ENCODE measurements around the gene SETD1A.

The SETD1A gene

GRCh38 chr16:30984669-30985400 lies 27.3 kb downstream of the SETD1A start, which contains the start of gene HSD3B7:
TSS of gene HSD3B7 (plus strand) at chr16:30985207. CDS start at chr16:30985659, 452 bp downstream.
- peak within 1 kb of the TSS; percentile 9 for H4K91ac ChIP-seq (ENCODE audit: low read depth, low read length)
- no peaks in the 10 kb centered on the region for H3K27me3 ChIP-seq (ENCODE audit: insufficient read depth, low read length)
- no peaks in the 10 kb centered on the region for H3K79me2 ChIP-seq (ENCODE audit: control insufficient read depth, insufficient read depth, low read length, poor library complexity)
- H2BK120ac ChIP-seq (ENCODE audit: insufficient read depth, low read length, poor library complexity): no peak within 1 kb of the TSS
- H3K14ac ChIP-seq (ENCODE audit: low read length): no peak within 1 kb of the TSS
- H2BK5ac ChIP-seq (ENCODE audit: low read depth, low read length, poor library complexity): no peak within 1 kb of the TSS
- peak; percentile 68 to 89 for DNase-seq
- no CpG with 5 or more reads among the region's 24 CpGs for WGBS (ENCODE audit: extremely low coverage, insufficient coverage, insufficient read length)
- no peak within 1 kb of the TSS for H3K4ac ChIP-seq (ENCODE audit: low read depth, low read length)
- H2AK5ac ChIP-seq (ENCODE audit: low read length): no peak within 1 kb of the TSS
- H3K9ac ChIP-seq (ENCODE audit: low read length): no peak within 1 kb of the TSS
- H2AFZ ChIP-seq (ENCODE audit: insufficient read depth, low read length, poor library complexity): no peak within 1 kb of the TSS
- peaks cover 2% of the 10 kb centered on the region for H3K9me3 ChIP-seq (ENCODE audit: insufficient read depth, low read depth, low read length)
- H3K4me1 ChIP-seq (ENCODE audit: control insufficient read depth in 1 of 2, insufficient read depth in 2 of 2, low read length in 2 of 2): no peaks in the 10 kb centered on the region
- no peak within 1 kb of the TSS for H4K12ac ChIP-seq (ENCODE audit: low read depth, low read length)
- H2BK12ac ChIP-seq (ENCODE audit: low read length): no peak within 1 kb of the TSS
- peaks cover 43 to 49% of the 10 kb centered on the region in 2 experiments for H3K36me3 ChIP-seq (ENCODE audit: control insufficient read depth in 1 of 2, insufficient read depth in 2 of 2, low read length in 2 of 2)
- no peaks in the 10 kb centered on the region for H3K79me1 ChIP-seq (ENCODE audit: low read length)
- no peak within 1 kb of the TSS for H3K27ac ChIP-seq (ENCODE audit: low read depth, low read length)
- no peak within 1 kb of the TSS for H3K4me3 ChIP-seq (ENCODE audit: low read depth, low read length)
- peak within 1 kb of the TSS; percentile 26 for H3K4me2 ChIP-seq (ENCODE audit: low read length)
- H4K8ac ChIP-seq (ENCODE audit: low read depth, low read length): peak within 1 kb of the TSS; percentile 47
- no peak within 1 kb of the TSS for H3K23ac ChIP-seq (ENCODE audit: low read length)
- H3K18ac ChIP-seq (ENCODE audit: low read length): no peak within 1 kb of the TSS

GRCh38 chr16:30985401-30986128 lies 28.0 kb downstream of the SETD1A start:
- Histone ChIP-seq H4K12ac (ENCODE audit: low read depth, low read length) (no peak overlapping the region), H3K36me3 (ENCODE audit: control insufficient read depth in 1 of 2, insufficient read depth in 2 of 2, low read length in 2 of 2) (peaks cover 36 to 42% of the 10 kb centered on the region in 2 experiments), H3K9ac (ENCODE audit: low read length) (no peak overlapping the region), H3K27me3 (ENCODE audit: insufficient read depth, low read length) (no peaks in the 10 kb centered on the region), H3K4me2 (ENCODE audit: low read length) (peak overlapping the region; percentile 26), H2AK5ac (ENCODE audit: low read length) (no peak overlapping the region), H3K4ac (ENCODE audit: low read depth, low read length) (no peak overlapping the region), H4K8ac (ENCODE audit: low read depth, low read length) (peak overlapping the region; percentile 47), H3K23ac (ENCODE audit: low read length) (no peak overlapping the region), H2BK12ac (ENCODE audit: low read length) (no peak overlapping the region), H3K4me3 (ENCODE audit: low read depth, low read length) (no peak overlapping the region), H2AFZ (ENCODE audit: insufficient read depth, low read length, poor library complexity) (no peak overlapping the region), H4K91ac (ENCODE audit: low read depth, low read length) (peak overlapping the region; percentile 9), H3K79me2 (ENCODE audit: control insufficient read depth, insufficient read depth, low read length, poor library complexity) (no peaks in the 10 kb centered on the region), H3K79me1 (ENCODE audit: low read length) (no peaks in the 10 kb centered on the region), H2BK5ac (ENCODE audit: low read depth, low read length, poor library complexity) (no peak overlapping the region), H2BK120ac (ENCODE audit: insufficient read depth, low read length, poor library complexity) (no peak overlapping the region), H3K4me1 (ENCODE audit: control insufficient read depth in 1 of 2, insufficient read depth in 2 of 2, low read length in 2 of 2) (no peaks in the 10 kb centered on the region), H3K9me3 (ENCODE audit: insufficient read depth, low read depth, low read length) (peaks cover 4% of the 10 kb centered on the region), H3K18ac (ENCODE audit: low read length) (no peak overlapping the region), H3K14ac (ENCODE audit: low read length) (no peak overlapping the region), H3K27ac (ENCODE audit: low read depth, low read length) (no peak overlapping the region)
- WGBS (ENCODE audit: extremely low coverage, insufficient coverage, insufficient read length): no CpG with 5 or more reads among the region's 20 CpGs
- DNase-seq: peak; percentile 49 to 64

- Histone ChIP-seq H4K12ac (ENCODE audit: low read depth, low read length) (no peak overlapping the region), H3K9me3 (ENCODE audit: insufficient read depth, low read depth, low read length) (peaks cover 4% of the 10 kb centered on the region), H3K23ac (ENCODE audit: low read length) (no peak overlapping the region), H3K79me1 (ENCODE audit: low read length) (no peaks in the 10 kb centered on the region), H2BK120ac (ENCODE audit: insufficient read depth, low read length, poor library complexity) (no peak overlapping the region), H3K9ac (ENCODE audit: low read length) (no peak overlapping the region), H4K91ac (ENCODE audit: low read depth, low read length) (no peak overlapping the region), H3K27ac (ENCODE audit: low read depth, low read length) (no peak overlapping the region), H3K18ac (ENCODE audit: low read length) (no peak overlapping the region), H4K8ac (ENCODE audit: low read depth, low read length) (no peak overlapping the region), H3K79me2 (ENCODE audit: control insufficient read depth, insufficient read depth, low read length, poor library complexity) (no peaks in the 10 kb centered on the region), H3K4me3 (ENCODE audit: low read depth, low read length) (no peak overlapping the region), H3K4me2 (ENCODE audit: low read length) (no peak overlapping the region), H3K4ac (ENCODE audit: low read depth, low read length) (no peak overlapping the region), H2BK12ac (ENCODE audit: low read length) (no peak overlapping the region), H2AFZ (ENCODE audit: insufficient read depth, low read length, poor library complexity) (no peak overlapping the region), H2BK5ac (ENCODE audit: low read depth, low read length, poor library complexity) (no peak overlapping the region), H3K4me1 (ENCODE audit: control insufficient read depth in 1 of 2, insufficient read depth in 2 of 2, low read length in 2 of 2) (no peaks in the 10 kb centered on the region), H2AK5ac (ENCODE audit: low read length) (no peak overlapping the region), H3K27me3 (ENCODE audit: insufficient read depth, low read length) (no peaks in the 10 kb centered on the region), H3K14ac (ENCODE audit: low read length) (no peak overlapping the region), H3K36me3 (ENCODE audit: control insufficient read depth in 1 of 2, insufficient read depth in 2 of 2, low read length in 2 of 2) (peaks cover 30 to 35% of the 10 kb centered on the region in 2 experiments)
- no CpG with 5 or more reads among the region's 29 CpGs for WGBS (ENCODE audit: extremely low coverage, insufficient coverage, insufficient read length)
- DNase-seq: no peak
Observed at GRCh38 chr16:30986129-30986991, 28.8 kb downstream of the SETD1A start.

GRCh38 chr16:30987581-30988190 lies 30.1 kb downstream of the SETD1A start:
- peaks cover 20 to 24% of the 10 kb centered on the region in 2 experiments for H3K36me3 ChIP-seq (ENCODE audit: control insufficient read depth in 1 of 2, insufficient read depth in 2 of 2, low read length in 2 of 2)
- H3K4me2 ChIP-seq (ENCODE audit: low read length): no peak overlapping the region
- H3K9me3 ChIP-seq (ENCODE audit: insufficient read depth, low read depth, low read length): peaks cover 5% of the 10 kb centered on the region
- no peak overlapping the region for H3K27ac ChIP-seq (ENCODE audit: low read depth, low read length)
- no peaks in the 10 kb centered on the region for H3K79me2 ChIP-seq (ENCODE audit: control insufficient read depth, insufficient read depth, low read length, poor library complexity)
- H3K18ac ChIP-seq (ENCODE audit: low read length): no peak overlapping the region
- no peak overlapping the region for H2AFZ ChIP-seq (ENCODE audit: insufficient read depth, low read length, poor library complexity)
- no peaks in the 10 kb centered on the region for H3K27me3 ChIP-seq (ENCODE audit: insufficient read depth, low read length)
- H4K8ac ChIP-seq (ENCODE audit: low read depth, low read length): no peak overlapping the region
- H4K12ac ChIP-seq (ENCODE audit: low read depth, low read length): no peak overlapping the region
- no peak overlapping the region for H2BK5ac ChIP-seq (ENCODE audit: low read depth, low read length, poor library complexity)
- no peak overlapping the region for H3K4ac ChIP-seq (ENCODE audit: low read depth, low read length)
- no peak overlapping the region for H3K23ac ChIP-seq (ENCODE audit: low read length)
- H3K79me1 ChIP-seq (ENCODE audit: low read length): no peaks in the 10 kb centered on the region
- DNase-seq: no peak
- no peak overlapping the region for H3K14ac ChIP-seq (ENCODE audit: low read length)
- no peak overlapping the region for H4K91ac ChIP-seq (ENCODE audit: low read depth, low read length)
- H3K4me1 ChIP-seq (ENCODE audit: control insufficient read depth in 1 of 2, insufficient read depth in 2 of 2, low read length in 2 of 2): no peaks in the 10 kb centered on the region
- no peak overlapping the region for H3K4me3 ChIP-seq (ENCODE audit: low read depth, low read length)
- no peak overlapping the region for H3K9ac ChIP-seq (ENCODE audit: low read length)
- no CpG with 5 or more reads among the region's 30 CpGs for WGBS (ENCODE audit: extremely low coverage, insufficient coverage, insufficient read length)
- no peak overlapping the region for H2BK120ac ChIP-seq (ENCODE audit: insufficient read depth, low read length, poor library complexity)
- no peak overlapping the region for H2BK12ac ChIP-seq (ENCODE audit: low read length)
- H2AK5ac ChIP-seq (ENCODE audit: low read length): no peak overlapping the region
